Colonic mucosa (tissue), 4 donors: ENCODE results near the gene CD300A. TPM values are rescaled to one million over a fixed set of nuclear protein-coding genes. Genes with fewer than 3 reads are reported as not detected.
A peak's percentile ranks its signal among the peaks of the same experiment; 100 is the strongest.
"Not testable (repeated sequence)": the region's sequence is repeated elsewhere in the genome, so short reads cannot be mapped to it uniquely, and the experiment has no call there.

Source experiments
- DNase-seq: peaks from one replicate; pipeline ENCODE4 v3.0.0-alpha.2; 2020
- H3K27ac ChIP-seq: fragments of 200-600 bp; one replicate; pipeline ENCODE4 v1.8.0; 2021
- H3K27me3 ChIP-seq: fragments of 200-600 bp; one replicate; pipeline ENCODE4 v1.8.0; 2021
- H3K36me3 ChIP-seq: fragments of 200-600 bp; one replicate; pipeline ENCODE4 v1.8.0; 2021
- H3K4me1 ChIP-seq: fragments of 200-600 bp; one replicate; pipeline ENCODE4 v1.8.0; 2021; ENCODE audit warnings: mild to moderate bottlenecking
- H3K4me3 ChIP-seq: fragments of 200-600 bp; one replicate; pipeline ENCODE4 v1.8.0; 2021
- H3K9ac ChIP-seq, 2 donors: one replicate each; pipeline ENCODE4 v1.7.0; 2013; ENCODE audit warnings: control low read depth in 2 of 2, low read depth in 2 of 2, low read length in 2 of 2
- H3K9me3 ChIP-seq: fragments of 200-600 bp; one replicate; pipeline ENCODE4 v1.8.0; 2021
- CTCF ChIP-seq: fragments of 200-600 bp; IDR thresholded peaks from one replicate; pipeline ENCODE4 v1.8.0; 2022; ENCODE audit warnings: antibody characterized with exemption, mild to moderate bottlenecking
- intact Hi-C: fragments of 100-400 bp; cut with DNase I; formaldehyde crosslinking; loops from one replicate; pipeline ENCODE4 v1.14.1; 2022
- total RNA-seq, 2 donors: library from RNA; stranded (reverse); fragmentation: NEBNext Ultra II Directional in 1 of 2; extraction: Animal tissue kit (Norgen Biotek cat#: 25700) in 1 of 2; gene quantifications; one replicate each; pipeline ENCODE4 v1.2.1, GENCODE V29; 2021
- donor health status: healthy.
- donor health status: DM: no; HTN: no; CAD: no.
- donor health status: DM: no; HTN: no; CAD: no.

CD300A gene
- total RNA-seq, 2 donors from 2014 or later, result 3.1 to 5.6 TPM

DNA sequence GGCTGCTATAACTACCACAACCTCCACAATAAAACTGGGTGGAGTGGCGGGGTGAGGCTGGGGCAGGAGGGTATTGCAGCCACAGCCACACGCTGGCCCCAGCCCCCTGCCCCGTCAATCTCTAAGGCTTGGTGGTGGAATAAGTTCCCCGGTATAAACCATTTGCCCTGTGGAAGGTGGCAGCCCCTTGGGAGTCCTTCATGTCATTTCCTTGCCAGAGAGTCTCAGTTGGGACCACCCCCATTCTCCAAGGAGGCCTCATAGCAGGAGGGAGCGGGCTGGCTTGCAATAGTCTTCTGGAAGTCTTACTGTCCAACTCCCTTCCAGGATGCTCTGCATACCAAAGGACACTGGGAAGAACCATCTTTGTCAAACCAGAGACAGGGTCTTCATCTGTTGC is 19.4 kb downstream of the CD300A start:
- H3K4me1 ChIP-seq, result no peaks in the 10 kb centered on the region
- no peaks in the 10 kb centered on the region for H3K36me3 ChIP-seq
- no peak for DNase-seq
- no peak overlapping the region for H3K9ac ChIP-seq
- intact Hi-C loops, result no loop called here
- H3K4me3 ChIP-seq, result no peak overlapping the region
- no peaks in the 10 kb centered on the region for H3K27me3 ChIP-seq
- TF ChIP-seq CTCF, result no peak
- H3K27ac ChIP-seq, result no peak overlapping the region
- no peaks in the 10 kb centered on the region for H3K9me3 ChIP-seq

- H3K27ac ChIP-seq, H3K9me3 ChIP-seq, H3K27me3 ChIP-seq, H3K36me3 ChIP-seq, intact Hi-C loops, DNase-seq, H3K4me3 ChIP-seq, H3K4me1 ChIP-seq, H3K9ac ChIP-seq: not testable (repeated sequence)
Observed at GRCh38 chr17:74488276-74488675, 21.8 kb downstream of the CD300A start.

- no peak for DNase-seq
- Histone ChIP-seq H3K4me3 (no peak overlapping the region), H3K4me1 (no peaks in the 10 kb centered on the region), H3K27ac (no peak overlapping the region), H3K27me3 (no peaks in the 10 kb centered on the region), H3K9ac (no peak overlapping the region), H3K36me3 (no peaks in the 10 kb centered on the region), H3K9me3 (no peaks in the 10 kb centered on the region)
- TF ChIP-seq CTCF, result no peak
- intact Hi-C loops, result no loop called here
Observed at GRCh38 chr17:74490716-74491115, 24.3 kb downstream of the CD300A start.

GRCh38 chr17:74491626-74492025 is 25.2 kb downstream of the CD300A start:
- no peaks in the 10 kb centered on the region for H3K36me3 ChIP-seq
- intact Hi-C loops, result loop anchor here (2.0 kb wide), 1 partner anchor 123 kb away; no protein-coding TSS in a partner anchor
- no peaks in the 10 kb centered on the region for H3K9me3 ChIP-seq
- no peak for TF ChIP-seq CTCF
- H3K27ac ChIP-seq, result no peak overlapping the region
- H3K4me1 ChIP-seq, result no peaks in the 10 kb centered on the region
- H3K4me3 ChIP-seq, result no peak overlapping the region
- H3K9ac ChIP-seq, result no peak overlapping the region
- H3K27me3 ChIP-seq, result no peaks in the 10 kb centered on the region
- DNase-seq, result no peak

DNA sequence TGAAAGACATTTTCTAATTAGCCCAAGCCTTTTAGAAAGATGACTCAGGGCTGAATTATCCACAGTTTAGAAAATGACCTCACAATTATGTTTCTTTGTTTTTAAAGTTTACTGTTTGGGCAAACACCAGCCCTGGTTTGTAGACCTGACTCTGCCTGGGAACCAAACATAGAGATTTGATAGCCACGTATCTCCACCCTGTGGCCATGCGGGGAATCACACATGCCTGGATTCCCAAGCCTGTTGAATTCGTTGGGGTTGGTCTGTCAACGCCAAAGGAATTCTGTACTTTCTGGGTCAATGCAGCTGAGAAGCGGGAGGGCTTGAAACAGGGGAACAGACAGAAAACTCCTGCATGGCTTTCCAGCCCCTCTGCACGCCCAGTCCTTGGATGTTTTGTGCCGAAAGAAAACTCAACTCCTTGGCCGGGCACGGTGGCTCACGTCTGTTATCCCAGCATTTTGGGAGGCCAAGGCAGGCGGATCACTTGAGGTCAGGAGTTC is 26.9 kb downstream of the CD300A start:
- H3K9ac ChIP-seq, result no peak overlapping the region
- no peaks in the 10 kb centered on the region for H3K4me1 ChIP-seq
- H3K27ac ChIP-seq, result no peak overlapping the region
- peak; percentile 94 for TF ChIP-seq CTCF
- H3K4me3 ChIP-seq, result no peak overlapping the region
- intact Hi-C loops, result loop anchor here (2.0 kb wide), 1 partner anchor 125 kb away; no protein-coding TSS in a partner anchor
- H3K9me3 ChIP-seq, result no peaks in the 10 kb centered on the region
- H3K36me3 ChIP-seq, result no peaks in the 10 kb centered on the region
- peak; percentile 78 for DNase-seq
- no peaks in the 10 kb centered on the region for H3K27me3 ChIP-seq

- TF ChIP-seq CTCF, result no peak
- DNase-seq, result no peak
- no peaks in the 10 kb centered on the region for H3K27me3 ChIP-seq
Observed at GRCh38 chr17:74497471-74497870, 31.0 kb downstream of the CD300A start.

More at GRCh38 chr17:74497471-74497870, 31.0 kb downstream of the CD300A start:
- Histone ChIP-seq H3K36me3 (no peaks in the 10 kb centered on the region), H3K27ac (no peak overlapping the region), H3K4me1 (no peaks in the 10 kb centered on the region), H3K4me3 (no peak overlapping the region), H3K9ac (no peak overlapping the region), H3K9me3 (no peaks in the 10 kb centered on the region)
- intact Hi-C loops, result no loop called here
